T-helper 2 cell treated with Interferon-gamma antibody and Interleukin-4, amounts not matched to agents 5 μg/mL and 100 μg/mL, for 36 hours (primary cell): Measurements from ENCODE around the gene SLC22A2.

Experiments used
- DNase-seq: peaks from one replicate; pipeline ENCODE4 v3.0.0; 2021; ENCODE audit warnings: low spot score
- H3K27ac Mint-ChIP-seq: one replicate; pipeline ENCODE4 v1.8.0; 2021; ENCODE audit warnings: mild to moderate bottlenecking, mixed read lengths
- H3K27me3 Mint-ChIP-seq: one replicate; pipeline ENCODE4 v1.8.0; 2021; ENCODE audit warnings: low read depth, mixed read lengths
- H3K36me3 Mint-ChIP-seq: one replicate; pipeline ENCODE4 v1.8.0; 2021; ENCODE audit warnings: low read depth, mixed read lengths
- H3K4me1 Mint-ChIP-seq: one replicate; pipeline ENCODE4 v1.8.0; 2021; ENCODE audit warnings: low read depth, mixed read lengths
- H3K4me3 Mint-ChIP-seq: one replicate; pipeline ENCODE4 v1.8.0; 2022; ENCODE audit warnings: mild to moderate bottlenecking, moderate library complexity, mixed read lengths
- H3K9me3 Mint-ChIP-seq: one replicate; pipeline ENCODE4 v1.8.0; 2021; ENCODE audit warnings: mixed read lengths

SLC22A2 gene

DNA sequence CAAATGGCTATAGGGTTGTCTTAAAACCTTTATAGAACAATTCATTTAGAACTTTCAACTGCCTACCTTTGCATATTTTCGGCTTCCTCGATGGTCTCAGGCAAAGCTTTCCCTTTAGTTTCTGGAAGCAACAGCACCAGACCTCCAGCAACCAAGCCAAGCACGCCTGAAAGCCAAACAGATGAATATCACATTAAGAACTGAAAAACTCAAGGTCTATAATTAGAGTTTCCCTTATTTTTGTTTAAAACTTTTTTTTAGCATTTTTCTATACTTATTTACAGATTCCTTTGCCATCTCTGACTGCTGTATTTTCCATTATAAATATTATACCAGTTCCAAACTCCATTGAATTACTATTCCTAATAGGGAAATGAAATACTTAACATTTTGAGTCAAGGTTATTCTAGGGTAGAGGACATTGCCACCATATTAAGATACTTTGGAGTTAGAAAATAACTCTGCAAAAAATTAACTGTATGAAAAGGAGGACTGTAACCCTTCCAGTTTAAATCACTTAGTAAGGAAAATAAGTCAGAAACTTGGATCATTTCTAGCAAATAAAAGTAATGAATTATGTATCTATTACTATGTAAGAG, 33.9 kb downstream of the SLC22A2 start:
- no peak for DNase-seq
- H3K4me1 Mint-ChIP-seq, result no peaks in the 10 kb centered on the region
- H3K4me3 Mint-ChIP-seq, result no peak overlapping the region
- no peaks in the 10 kb centered on the region for H3K36me3 Mint-ChIP-seq
- peaks cover 2% of the 10 kb centered on the region for H3K27me3 Mint-ChIP-seq
- H3K9me3 Mint-ChIP-seq, result no peaks in the 10 kb centered on the region
- H3K27ac Mint-ChIP-seq, result no peak overlapping the region

DNA sequence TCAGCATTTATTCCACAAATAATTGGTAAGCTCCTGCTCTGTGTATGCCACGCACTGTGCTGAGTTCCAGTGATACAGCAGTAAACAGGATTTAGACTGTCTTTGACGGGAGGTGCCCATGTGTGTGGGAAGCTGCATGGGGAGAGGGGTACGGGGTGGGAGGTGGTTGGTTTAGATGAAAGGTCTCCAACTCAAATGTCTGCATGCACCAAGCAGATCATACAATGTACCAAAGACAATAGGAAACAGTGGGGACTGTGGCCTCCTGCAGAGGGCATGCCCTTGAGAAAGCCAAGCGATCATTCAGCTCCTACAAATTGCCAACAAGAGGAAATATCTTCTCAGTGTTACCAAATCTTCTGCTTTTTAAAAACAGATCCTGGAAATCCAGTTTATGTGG, 36.1 kb downstream of the SLC22A2 start:
- no peak overlapping the region for H3K4me3 Mint-ChIP-seq
- peaks cover 2% of the 10 kb centered on the region for H3K27me3 Mint-ChIP-seq
- no peak for DNase-seq
- H3K36me3 Mint-ChIP-seq, result no peaks in the 10 kb centered on the region
- H3K27ac Mint-ChIP-seq, result no peak overlapping the region
- H3K9me3 Mint-ChIP-seq, result no peaks in the 10 kb centered on the region
- H3K4me1 Mint-ChIP-seq, result no peaks in the 10 kb centered on the region

DNA sequence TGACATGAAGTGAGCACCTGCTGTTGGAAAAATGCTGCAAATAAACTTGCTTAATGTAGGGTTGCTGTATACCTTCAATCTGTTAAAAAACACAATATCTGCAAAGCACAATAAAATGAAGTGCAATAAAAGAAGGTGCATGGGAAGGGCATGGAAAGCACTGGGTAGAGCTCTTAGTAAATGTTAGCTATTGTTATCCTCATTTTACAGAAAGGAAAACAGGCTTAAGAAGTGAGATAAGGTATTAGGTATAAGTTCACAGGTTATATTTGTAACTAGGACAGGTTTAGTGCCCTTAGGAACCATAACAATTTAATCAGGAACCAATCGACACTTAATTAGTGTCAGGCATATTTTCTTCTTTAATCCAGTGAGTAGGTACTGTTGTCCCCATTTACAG, 36.7 kb downstream of the SLC22A2 start:
- Mint-ChIP-seq H3K27ac (no peak overlapping the region), H3K27me3 (peaks cover 2% of the 10 kb centered on the region), H3K36me3 (no peaks in the 10 kb centered on the region), H3K9me3 (no peaks in the 10 kb centered on the region), H3K4me3 (no peak overlapping the region), H3K4me1 (no peaks in the 10 kb centered on the region)
- no peak for DNase-seq

DNA sequence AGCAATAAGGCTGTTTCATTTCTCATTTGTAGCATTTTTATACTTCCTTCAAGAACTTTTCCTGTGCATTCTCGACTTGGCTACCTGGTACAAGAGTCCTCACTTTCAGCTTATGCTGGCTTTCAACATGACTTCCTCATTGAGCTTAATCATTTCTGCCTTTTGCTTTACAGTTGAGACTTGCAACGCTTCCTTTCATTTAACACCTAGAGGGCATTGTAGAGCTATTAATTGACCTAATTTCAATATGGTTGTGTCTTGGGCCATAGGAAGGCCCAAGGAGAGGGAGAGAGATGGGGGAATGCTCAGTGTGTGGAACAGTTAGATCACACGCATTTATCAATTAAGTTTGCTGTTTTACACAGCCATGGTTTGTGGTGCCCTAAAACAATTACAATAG, 37.2 kb downstream of the SLC22A2 start:
- H3K36me3 Mint-ChIP-seq, result no peaks in the 10 kb centered on the region
- peaks cover 2% of the 10 kb centered on the region for H3K27me3 Mint-ChIP-seq
- H3K4me3 Mint-ChIP-seq, result no peak overlapping the region
- no peaks in the 10 kb centered on the region for H3K9me3 Mint-ChIP-seq
- DNase-seq, result no peak
- no peak overlapping the region for H3K27ac Mint-ChIP-seq
- H3K4me1 Mint-ChIP-seq, result no peaks in the 10 kb centered on the region

DNA sequence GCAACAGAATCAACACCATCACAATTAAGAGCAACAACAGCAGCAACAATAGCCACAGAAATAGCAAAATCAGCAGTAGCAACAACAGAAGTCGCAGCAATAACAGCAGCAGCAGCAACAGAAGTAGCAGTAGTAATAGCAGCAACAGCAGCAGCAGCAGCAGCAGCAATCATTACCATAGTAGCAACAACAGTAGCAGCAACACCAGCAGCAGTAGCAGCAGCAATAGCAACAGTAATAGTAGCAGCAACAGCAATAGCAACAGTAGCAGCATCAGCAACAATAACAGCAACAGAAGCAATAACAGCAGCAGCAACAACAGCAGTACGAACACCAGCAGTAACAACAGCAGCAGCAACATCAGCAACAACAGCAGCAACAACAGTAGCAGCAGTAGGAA, 39.8 kb downstream of the SLC22A2 start:
- no peak overlapping the region for H3K27ac Mint-ChIP-seq
- DNase-seq, result no peak
- peaks cover 2% of the 10 kb centered on the region for H3K27me3 Mint-ChIP-seq
- no peaks in the 10 kb centered on the region for H3K4me1 Mint-ChIP-seq
- H3K9me3 Mint-ChIP-seq, result no peaks in the 10 kb centered on the region
- H3K36me3 Mint-ChIP-seq, result no peaks in the 10 kb centered on the region
- H3K4me3 Mint-ChIP-seq, result no peak overlapping the region

DNA sequence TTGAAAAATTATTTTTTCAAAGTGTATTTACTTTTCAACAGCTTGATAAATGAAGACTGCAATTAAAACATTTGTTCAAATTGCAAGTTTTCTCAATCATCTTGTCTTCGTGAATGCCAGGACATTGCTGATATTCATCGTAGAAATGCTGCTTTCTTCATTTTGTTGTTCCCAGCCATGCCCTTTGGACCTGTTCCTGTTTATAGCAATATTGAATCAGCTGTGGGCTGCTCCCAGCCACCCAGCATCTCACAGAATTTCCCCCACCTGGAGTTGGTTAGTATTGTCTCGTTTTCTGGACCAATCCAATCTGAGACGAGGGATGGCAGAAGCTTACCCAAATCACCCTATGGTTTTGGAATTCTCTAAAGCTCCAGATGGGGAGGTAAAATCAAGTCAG, 40.8 kb downstream of the SLC22A2 start:
- H3K4me1 Mint-ChIP-seq, result no peaks in the 10 kb centered on the region
- H3K27ac Mint-ChIP-seq, result no peak overlapping the region
- peaks cover 7% of the 10 kb centered on the region for H3K9me3 Mint-ChIP-seq
- H3K4me3 Mint-ChIP-seq, result no peak overlapping the region
- DNase-seq, result no peak
- H3K27me3 Mint-ChIP-seq, result peaks cover 6% of the 10 kb centered on the region
- no peaks in the 10 kb centered on the region for H3K36me3 Mint-ChIP-seq

DNA sequence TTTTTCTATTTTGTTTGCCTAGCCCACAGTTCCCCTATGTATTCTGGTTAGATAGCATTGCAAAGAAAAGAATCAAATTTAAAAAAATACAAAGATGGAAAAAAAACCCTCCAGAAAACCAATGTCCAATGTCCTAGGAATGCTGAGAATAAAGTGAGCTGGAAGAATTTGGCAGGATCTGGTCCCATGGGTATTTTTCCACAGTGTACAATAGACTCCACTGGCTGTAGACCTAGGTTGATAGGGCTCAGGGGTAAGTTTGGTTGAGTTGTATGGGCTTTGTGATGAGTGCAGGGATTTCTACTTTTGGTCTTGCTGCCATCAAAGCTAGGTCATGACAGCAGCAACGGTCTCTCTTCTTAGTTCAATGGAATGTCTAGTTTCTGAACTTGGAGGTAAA, 41.5 kb downstream of the SLC22A2 start:
- Mint-ChIP-seq H3K9me3 (peaks cover 7% of the 10 kb centered on the region), H3K27ac (no peak overlapping the region), H3K4me3 (no peak overlapping the region), H3K36me3 (no peaks in the 10 kb centered on the region), H3K4me1 (no peaks in the 10 kb centered on the region), H3K27me3 (peaks cover 6% of the 10 kb centered on the region)
- no peak for DNase-seq

DNA sequence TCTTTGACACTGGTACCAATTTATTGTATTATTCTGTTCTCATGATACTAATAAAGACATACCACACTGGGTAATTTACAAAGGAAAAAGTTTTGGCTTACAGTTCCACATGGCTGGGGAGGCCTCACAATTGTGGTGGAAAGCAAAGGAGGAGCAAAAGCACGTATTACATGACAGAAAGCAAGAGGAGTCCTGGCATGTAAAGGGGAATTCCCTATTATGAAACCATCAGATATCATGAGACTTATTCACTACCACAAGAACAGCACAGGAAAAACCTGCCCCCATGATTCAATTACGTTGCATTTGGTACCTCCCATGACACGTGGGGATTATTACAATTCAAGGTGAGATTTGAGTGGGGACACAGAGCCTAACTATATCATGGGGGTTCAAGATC, 43.4 kb downstream of the SLC22A2 start:
- no peak for DNase-seq
- no peak overlapping the region for H3K4me3 Mint-ChIP-seq
- H3K9me3 Mint-ChIP-seq, result peaks cover 7% of the 10 kb centered on the region
- no peaks in the 10 kb centered on the region for H3K36me3 Mint-ChIP-seq
- no peak overlapping the region for H3K27ac Mint-ChIP-seq
- H3K4me1 Mint-ChIP-seq, result no peaks in the 10 kb centered on the region
- H3K27me3 Mint-ChIP-seq, result peaks cover 3% of the 10 kb centered on the region

DNA sequence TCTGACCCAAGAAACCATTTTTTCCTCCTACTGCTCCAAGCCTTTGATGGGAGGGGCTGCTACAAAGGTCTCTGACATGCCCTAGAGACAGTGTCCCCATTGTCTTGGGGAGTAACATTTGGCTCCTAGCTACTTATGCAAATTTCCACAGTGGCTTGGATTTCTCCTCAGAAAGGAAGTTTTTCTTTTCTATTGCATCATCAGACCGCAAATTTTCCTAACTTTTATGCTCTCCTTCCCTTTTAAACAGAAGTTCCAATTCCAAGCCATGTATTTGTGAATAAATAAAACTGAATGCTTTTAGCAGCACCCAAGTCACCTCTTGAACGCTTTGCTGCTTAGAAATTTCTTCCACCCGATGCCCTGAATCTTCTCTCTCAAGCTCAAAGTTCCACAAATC, 51.0 kb downstream of the SLC22A2 start:
- DNase-seq, result no peak
- Mint-ChIP-seq H3K36me3 (no peaks in the 10 kb centered on the region), H3K27me3 (no peaks in the 10 kb centered on the region), H3K4me1 (no peaks in the 10 kb centered on the region), H3K4me3 (no peak overlapping the region), H3K9me3 (no peaks in the 10 kb centered on the region), H3K27ac (no peak overlapping the region)

DNA sequence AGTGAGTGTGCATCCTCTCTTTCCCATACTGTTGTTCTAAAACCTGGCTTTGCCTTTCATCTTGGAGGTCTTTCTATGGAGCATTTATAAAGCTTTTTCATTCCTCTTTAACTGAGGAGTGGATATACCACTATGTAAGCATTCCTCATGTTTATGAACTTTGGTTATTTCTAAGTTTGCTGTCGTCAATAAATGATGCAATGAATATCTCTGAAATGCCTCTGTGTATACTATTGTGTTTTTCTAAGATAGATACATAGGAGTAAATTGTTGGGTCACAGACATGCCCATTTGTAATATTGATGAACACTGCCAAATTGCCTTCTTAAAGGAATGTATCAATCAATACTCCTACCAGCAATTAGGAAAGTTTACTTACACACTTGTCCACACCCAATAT, 53.9 kb downstream of the SLC22A2 start:
- no peaks in the 10 kb centered on the region for H3K27me3 Mint-ChIP-seq
- H3K4me1 Mint-ChIP-seq, result no peaks in the 10 kb centered on the region
- no peak overlapping the region for H3K4me3 Mint-ChIP-seq
- no peak overlapping the region for H3K27ac Mint-ChIP-seq
- no peaks in the 10 kb centered on the region for H3K9me3 Mint-ChIP-seq
- no peak for DNase-seq
- no peaks in the 10 kb centered on the region for H3K36me3 Mint-ChIP-seq

DNA sequence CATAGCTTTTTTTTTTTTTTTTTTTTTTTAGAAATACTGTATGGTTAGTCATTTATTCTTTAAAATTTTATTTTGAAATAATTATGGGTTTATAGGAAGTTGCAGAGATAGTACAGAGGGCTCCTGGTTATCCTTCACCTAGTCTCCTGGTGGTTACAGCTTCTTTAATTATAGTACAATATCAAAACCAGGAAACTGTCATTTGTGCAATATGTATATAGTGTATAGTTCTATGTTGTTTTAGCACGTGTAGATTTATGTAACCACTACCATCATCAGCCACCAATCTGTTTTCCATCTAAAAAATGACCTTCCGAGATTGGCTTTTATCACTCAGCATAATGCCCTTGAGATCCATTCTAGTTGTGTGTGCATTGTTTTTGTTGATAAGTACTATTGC, 54.7 kb downstream of the SLC22A2 start:
- no peak for DNase-seq
- H3K36me3 Mint-ChIP-seq, result no peaks in the 10 kb centered on the region
- no peak overlapping the region for H3K27ac Mint-ChIP-seq
- H3K4me3 Mint-ChIP-seq, result no peak overlapping the region
- no peaks in the 10 kb centered on the region for H3K27me3 Mint-ChIP-seq
- H3K9me3 Mint-ChIP-seq, result no peaks in the 10 kb centered on the region
- H3K4me1 Mint-ChIP-seq, result no peaks in the 10 kb centered on the region

DNA sequence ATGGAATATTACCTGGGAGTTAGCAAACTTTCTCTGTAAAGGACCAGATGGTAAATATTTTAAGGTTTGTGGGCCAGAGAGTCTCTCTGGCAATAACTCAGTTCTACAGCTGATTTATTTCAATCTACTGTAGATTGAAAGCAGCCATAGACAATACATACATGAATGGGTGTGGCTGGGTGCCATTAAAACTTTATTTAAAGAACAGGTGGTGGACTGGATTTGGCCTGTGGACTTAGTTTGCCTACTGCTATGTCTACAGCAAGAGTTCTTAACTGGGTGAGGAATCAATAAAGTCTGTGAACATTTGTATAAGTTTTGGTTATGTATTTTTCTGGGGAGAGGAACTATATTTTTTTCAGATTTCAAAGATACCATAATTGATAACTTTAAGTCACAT, 55.1 kb downstream of the SLC22A2 start:
- no peaks in the 10 kb centered on the region for H3K4me1 Mint-ChIP-seq
- H3K9me3 Mint-ChIP-seq, result no peaks in the 10 kb centered on the region
- no peaks in the 10 kb centered on the region for H3K27me3 Mint-ChIP-seq
- no peak overlapping the region for H3K27ac Mint-ChIP-seq
- H3K36me3 Mint-ChIP-seq, result no peaks in the 10 kb centered on the region
- no peak overlapping the region for H3K4me3 Mint-ChIP-seq
- DNase-seq, result no peak

DNA sequence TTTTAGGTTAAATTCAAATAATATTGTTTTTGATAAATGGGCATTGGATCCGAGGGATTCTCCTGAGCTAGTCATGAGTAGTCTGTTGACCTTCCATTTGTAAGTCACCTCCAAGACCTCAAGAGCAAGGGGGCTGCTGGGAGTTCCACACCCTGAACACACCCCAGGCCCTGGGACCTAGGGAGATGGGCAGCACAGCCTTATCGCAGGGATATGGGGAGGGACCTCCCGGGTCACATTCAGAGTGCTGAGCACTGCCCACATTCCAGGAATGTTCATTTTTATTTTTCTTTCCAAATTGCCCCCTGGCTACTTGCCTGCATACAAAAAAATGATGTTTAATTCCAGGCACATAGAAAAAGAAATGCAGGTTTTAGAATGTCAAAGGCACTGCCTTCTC, 55.5 kb downstream of the SLC22A2 start:
- Mint-ChIP-seq H3K36me3 (no peaks in the 10 kb centered on the region), H3K4me3 (no peak overlapping the region), H3K9me3 (no peaks in the 10 kb centered on the region), H3K27me3 (no peaks in the 10 kb centered on the region), H3K4me1 (no peaks in the 10 kb centered on the region), H3K27ac (no peak overlapping the region)
- DNase-seq, result no peak

DNA sequence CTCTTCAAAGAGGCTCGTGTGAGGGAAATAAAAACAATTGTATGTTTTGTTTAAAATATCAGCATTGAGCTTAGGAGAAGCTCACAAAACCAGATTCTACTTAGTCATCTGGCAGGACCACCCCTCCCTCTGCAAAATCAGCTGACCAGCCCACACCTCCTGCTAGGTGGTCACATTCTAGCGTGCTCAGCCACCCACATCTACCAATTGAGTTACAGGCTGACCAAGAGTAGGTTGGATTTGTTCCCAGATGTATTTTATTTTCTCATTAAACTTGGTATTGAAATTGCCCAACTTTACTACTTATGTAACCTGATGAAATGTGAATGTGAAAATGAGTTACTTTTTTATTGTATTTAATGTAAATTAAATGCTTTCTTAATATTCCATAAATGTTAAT, 56.2 kb downstream of the SLC22A2 start:
- Mint-ChIP-seq H3K4me1 (no peaks in the 10 kb centered on the region), H3K4me3 (no peak overlapping the region), H3K9me3 (no peaks in the 10 kb centered on the region), H3K36me3 (no peaks in the 10 kb centered on the region), H3K27me3 (peaks cover 3% of the 10 kb centered on the region), H3K27ac (no peak overlapping the region)
- no peak for DNase-seq

DNA sequence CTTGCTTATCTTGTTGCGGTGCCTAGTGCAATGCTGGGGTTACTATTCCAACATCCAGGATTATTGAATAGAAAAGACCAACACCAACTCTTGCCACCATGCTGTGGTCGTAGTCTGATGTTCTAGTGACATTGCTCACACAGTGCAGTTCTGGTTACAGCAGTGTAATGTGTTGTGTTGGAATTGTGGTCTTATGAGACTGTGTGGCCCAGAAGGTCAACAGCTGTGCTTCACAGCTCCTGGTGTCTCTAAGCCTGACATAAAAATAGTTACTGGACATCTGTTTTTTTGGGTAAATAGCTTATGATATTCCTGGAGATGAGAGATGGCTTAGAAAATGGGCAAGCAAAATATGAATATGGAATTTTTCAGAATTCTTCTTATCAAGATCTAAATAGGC, 57.6 kb downstream of the SLC22A2 start:
- H3K4me1 Mint-ChIP-seq, result no peaks in the 10 kb centered on the region
- no peaks in the 10 kb centered on the region for H3K36me3 Mint-ChIP-seq
- no peaks in the 10 kb centered on the region for H3K9me3 Mint-ChIP-seq
- H3K27me3 Mint-ChIP-seq, result peaks cover 5% of the 10 kb centered on the region
- no peak overlapping the region for H3K27ac Mint-ChIP-seq
- H3K4me3 Mint-ChIP-seq, result no peak overlapping the region
- DNase-seq, result no peak
